Stimulated activated CD4-positive, alpha-beta T cell treated with anti-CD3 and anti-CD28 coated beads, Interleukin-1b, Interleukin-23, amount 100 ng/mL, for 48 hours (primary cell): ENCODE data around the gene CRB1.
"Not testable (repeated sequence)": the region's sequence is repeated elsewhere in the genome, so short reads cannot be mapped to it uniquely, and the experiment has no call there.

Source experiments
- DNase-seq: peaks from one replicate; pipeline ENCODE4 v3.0.0-alpha.2; 2020

The CRB1 gene

GRCh38 chr1:197466813-197467212 lies 198.8 kb downstream of the CRB1 start:
- DNase-seq, result no peak

GRCh38 chr1:197467881-197468280 lies 199.8 kb downstream of the CRB1 start:
- no peak for DNase-seq

- DNase-seq, result no peak
These were observed 200.6 kb downstream of the CRB1 start for GRCh38 chr1:197468543-197469175.

GRCh38 chr1:197469620-197470210 lies 201.7 kb downstream of the CRB1 start:
- no peak for DNase-seq

- DNase-seq, result no peak
These were observed 202.3 kb downstream of the CRB1 start for GRCh38 chr1:197470330-197470729.

GRCh38 chr1:197471248-197471985 lies 203.4 kb downstream of the CRB1 start:
- DNase-seq, result no peak

GRCh38 chr1:197472141-197472540 lies 204.1 kb downstream of the CRB1 start:
- no peak for DNase-seq

- no peak for DNase-seq
These were observed 212.4 kb downstream of the CRB1 start for GRCh38 chr1:197480446-197480845.

- DNase-seq, result peak; percentile 8
These were observed 213.0 kb downstream of the CRB1 start for GRCh38 chr1:197481101-197481500.

- no peak for DNase-seq
These were observed 217.7 kb downstream of the CRB1 start for GRCh38 chr1:197485790-197486189.

GRCh38 chr1:197486946-197487345 lies 218.9 kb downstream of the CRB1 start:
- no peak for DNase-seq

GRCh38 chr1:197491505-197491904 lies 223.5 kb downstream of the CRB1 start:
- DNase-seq, result not testable (repeated sequence)

- DNase-seq, result no peak
These were observed 228.7 kb downstream of the CRB1 start for GRCh38 chr1:197496722-197497121.

GRCh38 chr1:197510691-197511378 lies 242.8 kb downstream of the CRB1 start:
- DNase-seq, result no peak

- no peak for DNase-seq
These were observed 247.4 kb downstream of the CRB1 start for GRCh38 chr1:197515421-197515820.

- no peak for DNase-seq
These were observed 251.8 kb downstream of the CRB1 start for GRCh38 chr1:197519741-197520334.

GRCh38 chr1:197521118-197521739 lies 253.2 kb downstream of the CRB1 start:
- no peak for DNase-seq

GRCh38 chr1:197526736-197527371 lies 258.8 kb downstream of the CRB1 start:
- DNase-seq, result no peak
